Posterior cingulate gyrus (tissue), 11 donors: Measurements from ENCODE around the gene KCNMB1.
A peak's percentile ranks its signal among the peaks of the same experiment; 100 is the strongest.

Experiments
- DNase-seq, 10 donors: peaks; one replicate each; pipeline versions ENCODE4 v3.0.0 to v3.0.0-alpha.2; 2020 to 2021; ENCODE audit warnings: mixed read lengths in 3 of 10
- intact Hi-C: fragments of 100-400 bp; cut with DNase I; formaldehyde crosslinking; loops from one replicate; pipeline ENCODE4 v1.15.1; 2023

The KCNMB1 gene, protein sequence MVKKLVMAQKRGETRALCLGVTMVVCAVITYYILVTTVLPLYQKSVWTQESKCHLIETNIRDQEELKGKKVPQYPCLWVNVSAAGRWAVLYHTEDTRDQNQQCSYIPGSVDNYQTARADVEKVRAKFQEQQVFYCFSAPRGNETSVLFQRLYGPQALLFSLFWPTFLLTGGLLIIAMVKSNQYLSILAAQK

DNA sequence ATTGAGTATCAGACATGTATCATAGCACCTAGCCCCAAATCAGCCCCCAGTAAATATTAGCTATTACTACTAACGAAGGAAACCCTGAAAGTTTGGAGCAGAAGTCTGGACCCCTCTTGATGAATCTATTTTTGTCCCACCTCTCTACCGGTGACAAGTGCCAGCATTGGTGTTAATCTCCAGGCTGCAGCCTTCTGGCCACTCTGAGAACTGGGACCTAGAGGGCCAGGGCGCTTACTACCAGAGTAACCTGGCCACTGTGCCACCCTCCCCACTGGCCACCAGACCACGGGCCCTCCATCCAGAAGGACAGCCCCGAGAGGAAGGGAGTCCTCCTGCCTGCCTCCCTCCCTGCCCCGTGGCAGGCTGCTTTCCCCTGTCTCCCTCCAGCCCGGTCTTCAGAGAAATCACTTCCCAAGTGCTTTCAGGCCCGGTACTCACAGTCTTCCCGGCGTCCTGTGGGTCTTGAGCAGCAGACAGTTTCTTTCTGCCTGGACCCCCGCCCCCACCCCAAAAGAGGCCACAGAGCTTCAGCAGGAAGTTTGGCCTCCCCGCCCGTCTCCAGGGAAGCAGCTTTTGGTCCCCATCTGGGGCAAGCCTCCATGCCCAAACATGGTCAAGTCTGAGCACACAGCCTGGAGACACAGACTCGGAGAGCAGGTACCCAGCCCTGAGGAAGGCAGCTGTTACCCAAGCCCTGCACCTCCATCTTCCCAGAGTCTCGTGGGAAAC lies at the start of gene KCNMB1:
TSS of gene KCNMB1 (minus strand) at position 550 of the 732 bp plus-strand sequence. CDS start 3,920 bp downstream, outside the sequence.
- DNase-seq, result no peak
- intact Hi-C loops, result no loop called here

DNA sequence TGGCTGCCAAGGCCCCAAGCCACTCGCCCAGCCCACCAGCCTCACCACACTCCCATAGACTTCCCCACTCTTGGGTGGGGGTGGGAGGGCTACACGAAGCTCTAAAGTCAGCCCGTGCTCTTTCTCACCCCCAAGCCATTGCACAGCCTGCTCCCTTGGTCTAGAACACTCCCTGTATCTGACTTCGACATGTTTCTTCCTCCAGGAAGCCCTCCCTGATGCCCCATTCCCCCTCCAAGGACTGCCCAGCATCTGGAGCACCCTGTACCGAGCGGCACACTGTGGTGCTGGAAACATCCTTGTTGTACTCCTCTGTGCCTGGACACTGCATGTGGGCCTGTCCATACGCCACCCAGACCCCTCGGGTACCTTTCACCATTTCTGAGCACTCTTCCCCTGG lies 49.4 kb upstream of the KCNMB1 start:
- intact Hi-C loops, result no loop called here
- no peak for DNase-seq

DNA sequence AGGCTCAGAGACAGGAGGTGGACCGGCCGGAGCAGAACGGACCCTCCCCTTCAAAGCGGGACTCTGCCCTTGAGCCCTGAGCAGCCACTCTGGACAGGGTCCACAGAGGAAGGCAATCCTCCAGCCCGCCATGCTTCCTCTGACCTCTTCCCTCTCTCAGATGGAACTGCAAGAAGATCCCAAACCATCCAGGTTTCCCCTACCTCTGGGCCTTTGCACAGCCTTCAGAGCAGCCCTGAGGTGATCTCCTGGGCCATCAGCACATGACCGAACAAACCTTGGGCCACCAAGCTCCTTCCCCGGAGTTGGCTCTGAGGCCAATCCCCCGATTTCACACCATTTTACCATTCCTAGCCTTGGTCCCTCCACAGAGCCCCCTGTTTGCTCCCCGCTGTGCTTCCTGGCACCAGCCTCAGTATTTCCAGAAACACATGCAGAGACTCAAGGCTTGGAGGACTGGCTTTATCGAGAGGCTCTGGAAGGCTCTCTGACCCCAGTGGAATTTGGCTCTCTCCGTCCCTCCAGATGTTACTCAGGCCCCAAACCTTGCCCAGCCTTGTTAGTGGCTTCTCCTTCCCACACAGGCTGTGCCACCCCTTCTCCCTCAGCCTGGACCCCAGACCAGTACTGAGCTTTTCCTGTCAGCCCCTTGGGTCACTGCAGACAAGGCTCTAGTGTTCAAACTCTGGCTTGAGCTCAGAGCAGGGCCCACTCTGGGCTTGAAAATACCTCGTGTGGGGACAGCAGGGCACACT lies 48.6 kb upstream of the KCNMB1 start:
- intact Hi-C loops, result no loop called here
- DNase-seq, result no peak

DNA sequence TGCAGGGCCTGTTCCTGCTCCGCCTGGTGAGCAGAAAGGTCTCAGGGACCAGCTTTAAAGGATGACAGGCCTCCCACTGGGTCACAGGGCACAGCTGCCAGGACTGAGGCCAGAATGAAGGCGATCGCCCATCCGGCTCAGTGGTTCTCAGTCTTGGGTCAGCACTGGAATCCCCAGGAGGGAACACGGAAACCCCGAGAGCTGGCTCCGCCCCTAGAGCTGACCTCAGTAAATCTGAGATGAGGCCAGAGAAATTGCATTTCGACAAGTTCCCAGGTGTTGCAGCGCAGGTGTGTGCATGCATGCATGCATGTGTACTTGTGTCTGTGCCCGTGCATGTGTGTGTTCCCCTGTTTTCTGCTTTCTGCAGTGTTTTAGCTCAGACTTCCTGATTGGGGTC lies 47.2 kb upstream of the KCNMB1 start:
- intact Hi-C loops, result no loop called here
- peak in 1 of 10 donors; percentile 74 for DNase-seq

DNA sequence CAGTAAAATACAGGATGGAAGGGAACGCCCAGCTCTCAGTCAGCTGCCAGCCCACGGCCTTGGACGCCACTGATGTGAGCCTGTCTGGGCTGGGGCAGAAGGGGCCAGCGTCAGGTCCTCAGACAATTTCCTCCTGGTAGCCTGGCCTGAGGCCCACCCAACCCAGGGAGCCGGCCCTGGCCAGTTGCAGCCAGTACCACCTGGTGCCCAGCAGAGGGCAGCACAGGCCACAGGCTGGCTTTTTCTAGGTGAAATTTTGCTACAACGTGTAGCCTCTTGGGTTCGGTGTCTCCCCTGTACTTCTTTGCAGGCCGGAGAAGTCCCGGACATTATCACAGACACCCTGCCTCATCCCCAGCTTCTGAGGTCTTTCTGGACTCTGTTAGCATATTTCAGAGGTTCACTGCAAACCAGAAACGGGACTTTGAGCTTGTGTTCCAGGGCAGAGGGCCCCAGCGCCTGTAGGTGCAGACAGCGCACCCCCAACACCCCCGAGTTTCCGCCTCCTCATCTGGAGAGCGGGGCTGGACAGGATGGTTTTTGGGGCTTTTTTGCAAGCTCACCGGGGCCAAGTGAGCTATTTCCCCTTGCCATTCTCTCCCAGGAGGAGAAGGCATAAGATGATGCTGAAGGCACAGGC lies 45.9 kb upstream of the KCNMB1 start:
- intact Hi-C loops, result loop anchor here (1.0 kb wide), 1 partner anchor 198 kb away; no protein-coding TSS in a partner anchor
- peak; percentile 57 to 97 (median 75) for DNase-seq

DNA sequence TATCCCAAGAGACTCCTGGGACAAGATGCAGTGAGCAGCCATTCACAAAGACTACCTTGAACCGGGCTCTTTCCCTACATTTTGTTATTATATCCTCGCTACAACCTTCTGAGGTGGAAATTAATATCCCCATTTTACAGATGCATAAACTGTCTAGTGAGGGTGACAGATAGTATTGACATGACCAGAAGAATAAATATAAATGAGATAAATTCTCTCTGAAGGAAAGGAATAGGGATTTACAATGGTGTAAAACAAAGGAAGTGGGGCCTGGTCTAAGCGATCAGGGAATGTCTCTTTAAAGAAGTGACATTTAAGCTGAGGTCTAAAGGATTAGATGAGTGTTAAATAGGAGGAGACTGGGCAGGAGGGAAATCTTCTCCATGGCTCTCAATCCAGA lies 43.5 kb upstream of the KCNMB1 start:
- intact Hi-C loops, result no loop called here
- DNase-seq, result no peak

DNA sequence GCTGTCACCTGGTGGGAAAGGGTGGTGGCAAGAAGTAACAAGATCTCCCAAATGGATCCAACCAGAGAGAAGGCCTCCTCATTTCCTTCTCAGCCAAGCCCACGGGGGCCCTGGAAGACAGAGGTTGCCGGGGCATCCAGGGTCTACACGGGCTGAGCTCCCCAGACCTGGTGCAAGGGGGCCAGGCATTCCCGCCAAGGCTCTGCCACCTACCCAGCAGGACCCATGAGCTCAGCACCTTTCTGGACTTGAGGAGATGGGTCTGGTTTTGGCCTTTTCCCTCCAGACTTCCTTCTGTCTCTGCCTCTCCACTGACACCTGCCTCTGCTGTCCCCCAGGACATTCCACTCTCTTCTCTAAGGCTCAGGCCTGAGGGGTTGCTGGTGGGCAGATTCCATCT lies 42.4 kb upstream of the KCNMB1 start:
- DNase-seq, result peak in 1 of 10 donors; percentile 63
- intact Hi-C loops, result no loop called here

DNA sequence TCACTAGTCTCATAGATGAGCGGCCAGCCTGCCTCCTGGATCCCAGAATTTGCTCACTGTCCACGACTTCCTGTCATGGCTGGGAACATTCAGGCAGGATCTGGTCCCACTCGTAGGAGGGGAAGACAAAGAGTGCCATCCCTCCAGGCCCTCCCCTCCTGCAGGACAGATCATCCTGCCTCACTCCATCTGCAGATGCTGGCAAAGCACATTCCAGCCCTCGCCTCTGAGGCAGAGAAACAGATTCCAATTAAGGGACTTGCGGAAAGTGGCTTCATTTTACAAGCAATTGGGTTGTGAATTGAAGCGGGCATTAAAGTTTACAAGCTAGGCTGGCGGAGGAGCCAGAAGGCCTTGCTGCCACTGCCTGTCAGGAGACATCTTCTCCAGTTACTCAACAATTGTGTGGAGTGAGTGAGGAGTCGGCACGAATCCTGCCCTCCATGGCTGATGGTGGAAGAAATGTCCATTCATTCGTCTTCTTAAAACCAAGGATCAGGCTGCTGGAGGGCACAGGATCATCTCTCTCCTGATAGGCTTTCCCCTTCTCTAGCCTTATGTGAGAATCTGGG lies 41.8 kb upstream of the KCNMB1 start:
- peak in 1 of 10 donors; percentile 29 for DNase-seq
- intact Hi-C loops, result no loop called here

DNA sequence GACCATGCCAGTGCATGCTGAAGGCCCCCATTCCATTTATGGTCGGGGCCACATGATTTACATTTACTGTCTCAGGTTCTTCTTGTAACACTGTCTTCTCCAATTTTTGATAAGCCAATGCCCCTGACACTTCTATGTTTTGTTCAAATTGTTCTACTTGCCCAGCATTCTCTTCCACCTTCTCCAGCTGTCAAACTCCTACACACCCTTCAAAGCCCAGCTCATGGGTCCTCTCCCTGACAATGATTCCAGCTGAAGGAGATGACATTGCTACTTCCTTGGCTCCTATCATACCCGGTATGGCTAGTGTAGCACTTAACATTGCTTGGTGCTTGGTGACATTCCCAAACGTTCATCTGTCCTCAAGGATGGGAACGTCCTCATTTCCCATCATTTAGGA lies 41.1 kb upstream of the KCNMB1 start:
- DNase-seq, result no peak
- intact Hi-C loops, result no loop called here

DNA sequence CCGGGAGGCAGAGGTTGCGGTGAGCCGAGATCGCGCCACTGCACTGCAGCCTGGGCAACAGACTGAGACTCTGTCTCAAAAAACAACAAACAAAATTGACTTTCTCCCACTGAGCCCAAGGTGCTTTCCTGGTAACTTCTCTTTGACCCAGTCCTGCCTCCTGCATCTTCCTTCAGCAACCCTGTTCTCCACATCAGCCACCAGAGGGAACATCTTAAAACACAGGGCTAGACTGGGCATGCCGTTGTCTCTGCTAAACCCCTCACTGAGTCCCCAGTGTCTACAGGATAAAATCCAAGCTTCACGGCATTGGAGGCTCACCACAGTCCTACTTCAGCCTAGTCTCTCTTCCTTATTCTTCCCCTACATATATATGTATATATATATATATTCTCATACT lies 39.8 kb upstream of the KCNMB1 start:
- intact Hi-C loops, result loop anchor here (10.0 kb wide), 1 partner anchor 324 kb away; the partner anchor contains the start of gene FOXI1
- no peak for DNase-seq

DNA sequence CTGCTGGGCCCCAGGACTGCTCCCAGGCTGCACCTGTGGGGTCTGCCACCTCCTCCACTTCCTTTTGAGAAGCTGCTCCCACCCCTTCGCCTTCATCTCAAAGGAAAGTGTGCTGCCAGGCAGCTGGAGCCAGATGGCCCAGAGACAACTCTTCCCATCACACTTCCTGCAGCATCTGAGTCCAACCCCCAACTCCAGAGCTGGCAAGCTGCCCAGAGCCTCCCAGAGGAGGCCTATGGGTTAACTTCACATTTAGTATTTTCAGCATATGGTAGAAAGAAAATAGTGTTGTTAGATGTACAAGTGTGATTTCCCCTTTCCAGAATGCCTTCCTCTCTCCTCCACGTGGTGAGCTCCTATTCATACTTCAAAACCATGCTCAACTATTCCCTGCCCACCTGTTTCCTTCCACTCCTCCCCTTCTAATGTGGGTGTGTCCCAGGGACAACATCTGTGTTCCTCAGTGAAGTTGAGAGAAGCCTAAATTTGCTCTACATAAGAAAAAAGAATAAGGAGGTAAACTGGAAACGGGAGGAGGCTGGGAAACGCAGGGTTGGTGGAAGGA lies 38.6 kb upstream of the KCNMB1 start:
- intact Hi-C loops, result loop anchor here (10.0 kb wide), 1 partner anchor 323 kb away; the partner anchor contains the start of gene FOXI1
- peak in 2 of 10 donors; percentile 22 to 81 for DNase-seq

DNA sequence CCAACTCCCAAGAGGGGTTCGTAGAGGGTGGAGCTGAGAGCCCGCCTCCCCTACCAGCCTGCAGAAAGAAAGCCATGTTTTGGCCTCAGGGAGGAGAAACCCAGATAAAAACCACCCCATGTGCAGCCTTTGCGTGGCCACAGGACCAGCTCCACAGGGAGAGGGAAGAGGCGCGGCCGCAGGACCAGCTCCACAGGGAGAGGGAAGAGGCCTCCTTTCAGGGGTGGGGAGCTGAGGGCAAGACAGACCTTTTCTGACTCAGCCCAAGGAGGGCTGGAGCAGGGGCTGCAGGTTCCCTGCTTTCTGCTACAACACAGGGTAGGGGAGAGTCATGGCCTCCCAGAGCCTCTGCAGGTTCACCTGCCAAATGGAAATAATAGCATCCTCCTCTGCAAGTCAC lies 37.6 kb upstream of the KCNMB1 start:
- intact Hi-C loops, result loop anchor here (10.0 kb wide), 1 partner anchor 322 kb away; the partner anchor contains the start of gene FOXI1
- DNase-seq, result peak in 1 of 10 donors; percentile 77

DNA sequence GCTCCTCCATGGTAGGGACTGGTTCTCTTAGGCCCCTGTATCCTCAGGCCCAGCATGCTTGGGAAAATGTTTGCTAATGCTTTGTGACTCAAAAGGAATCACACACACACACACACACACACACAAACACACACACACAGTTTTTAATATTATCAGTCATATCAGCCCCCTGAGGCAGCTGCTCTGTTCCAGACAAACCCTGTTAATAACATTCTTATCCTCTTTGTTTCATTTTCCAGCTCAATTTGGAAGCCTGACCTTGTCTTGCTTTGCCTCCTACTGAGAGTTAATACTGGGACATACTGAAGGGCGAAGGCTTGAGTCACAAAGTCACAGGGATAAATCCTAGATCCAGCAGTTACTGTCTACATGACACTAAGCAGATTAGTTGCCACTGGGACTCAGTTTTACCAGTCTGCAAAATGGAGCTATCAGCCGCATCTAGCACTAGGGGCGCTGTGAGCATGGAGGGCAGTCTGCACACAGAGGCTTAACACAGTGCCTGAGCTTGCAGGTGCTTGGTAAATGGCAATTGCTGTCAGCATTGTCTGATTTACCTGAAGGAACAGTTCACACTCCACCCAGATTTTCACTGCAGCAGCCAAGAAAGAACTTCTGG lies 37.1 kb upstream of the KCNMB1 start:
- DNase-seq, result no peak
- intact Hi-C loops, result loop anchor here (10.0 kb wide), 1 partner anchor 321 kb away; the partner anchor contains the start of gene FOXI1

DNA sequence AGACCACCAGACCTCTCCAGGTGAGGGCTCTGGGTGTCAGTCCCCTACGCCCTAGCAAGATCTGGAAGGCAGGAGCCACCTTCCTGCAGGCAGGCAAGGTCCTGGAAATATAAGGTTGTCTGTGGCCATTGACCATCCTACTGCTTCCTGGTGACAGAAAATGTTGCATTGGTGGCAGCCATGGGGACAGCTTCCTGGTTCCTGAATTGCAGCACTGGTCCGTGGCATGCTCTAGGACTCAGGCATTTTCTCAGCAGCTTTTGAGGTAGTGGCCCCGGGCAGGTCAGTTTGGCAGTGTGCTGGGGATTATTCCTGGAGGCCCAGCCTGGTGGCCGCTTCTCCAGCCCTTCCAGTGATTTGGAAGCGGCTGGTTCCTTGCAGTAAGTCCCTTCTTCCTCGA lies 36.6 kb upstream of the KCNMB1 start:
- intact Hi-C loops, result loop anchor here (10.0 kb wide), 1 partner anchor 321 kb away; the partner anchor contains the start of gene FOXI1
- DNase-seq, result peak in 1 of 10 donors; percentile 63

DNA sequence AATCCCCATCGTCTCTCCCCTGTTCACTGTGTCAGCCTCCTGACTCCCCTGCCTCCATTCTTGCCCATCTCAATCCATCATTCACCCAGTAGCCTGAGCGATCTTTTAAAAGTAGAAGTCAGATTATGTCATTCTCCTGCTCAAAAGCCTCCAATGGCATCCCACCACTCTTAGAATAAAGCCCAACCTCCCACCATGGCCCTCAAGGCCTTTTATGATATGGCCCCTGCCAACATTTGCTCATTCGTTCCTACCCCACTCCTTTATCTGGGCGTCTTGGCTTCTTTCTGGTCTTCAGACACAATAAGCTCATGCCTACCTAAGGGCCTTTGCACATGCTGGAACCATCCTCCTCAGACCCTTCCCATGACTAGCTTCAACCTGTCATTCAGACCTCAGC lies 35.5 kb upstream of the KCNMB1 start:
- intact Hi-C loops, result loop anchor here (10.0 kb wide), 1 partner anchor 320 kb away; the partner anchor contains the start of gene FOXI1
- DNase-seq, result no peak

DNA sequence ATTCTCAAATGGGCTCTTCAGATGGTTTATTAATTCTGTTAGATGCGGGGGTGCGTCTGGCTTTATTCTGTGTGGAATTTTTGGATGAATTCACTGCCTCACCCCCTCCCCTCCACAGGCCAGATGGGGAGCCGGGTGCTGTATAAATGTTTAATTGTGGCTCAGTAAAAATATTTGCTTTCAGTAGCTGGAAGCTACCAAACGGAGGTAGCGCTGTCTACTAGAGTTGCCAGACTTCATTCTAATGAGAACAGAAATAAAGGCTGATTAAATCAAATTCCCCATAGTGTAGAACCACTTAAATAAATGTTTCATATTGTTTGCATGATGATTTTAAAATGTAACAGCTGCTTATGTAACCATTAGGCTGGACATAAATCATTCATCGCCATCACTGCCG lies 34.5 kb upstream of the KCNMB1 start:
- intact Hi-C loops, result loop anchor here (2.0 to 10.0 kb wide), 2 partner anchors 155 to 319 kb away; partner anchors contain the start of gene FOXI1
- DNase-seq, result no peak

DNA sequence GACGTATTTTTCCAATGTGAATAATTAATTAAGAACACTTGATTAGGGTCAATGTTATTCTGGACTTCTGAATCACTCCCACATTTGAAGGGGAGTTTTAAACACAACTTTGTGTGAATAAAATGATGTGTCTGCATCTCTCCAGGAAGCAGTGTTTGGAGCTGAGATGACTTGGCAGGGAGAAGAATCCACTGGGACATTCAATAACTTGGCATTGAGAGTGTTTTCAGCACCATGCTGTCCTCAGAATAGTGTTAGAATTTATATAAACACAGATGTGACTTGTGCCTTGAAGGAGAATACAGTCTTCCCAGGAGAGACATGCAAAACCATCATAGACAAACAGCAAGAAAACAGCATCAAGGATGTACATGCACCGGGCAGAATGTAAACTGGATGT lies 32.7 kb upstream of the KCNMB1 start:
- intact Hi-C loops, result loop anchor here (1.0 to 10.0 kb wide), 3 partner anchors 153 to 317 kb away; partner anchors contain the start of gene FOXI1
- DNase-seq, result no peak

DNA sequence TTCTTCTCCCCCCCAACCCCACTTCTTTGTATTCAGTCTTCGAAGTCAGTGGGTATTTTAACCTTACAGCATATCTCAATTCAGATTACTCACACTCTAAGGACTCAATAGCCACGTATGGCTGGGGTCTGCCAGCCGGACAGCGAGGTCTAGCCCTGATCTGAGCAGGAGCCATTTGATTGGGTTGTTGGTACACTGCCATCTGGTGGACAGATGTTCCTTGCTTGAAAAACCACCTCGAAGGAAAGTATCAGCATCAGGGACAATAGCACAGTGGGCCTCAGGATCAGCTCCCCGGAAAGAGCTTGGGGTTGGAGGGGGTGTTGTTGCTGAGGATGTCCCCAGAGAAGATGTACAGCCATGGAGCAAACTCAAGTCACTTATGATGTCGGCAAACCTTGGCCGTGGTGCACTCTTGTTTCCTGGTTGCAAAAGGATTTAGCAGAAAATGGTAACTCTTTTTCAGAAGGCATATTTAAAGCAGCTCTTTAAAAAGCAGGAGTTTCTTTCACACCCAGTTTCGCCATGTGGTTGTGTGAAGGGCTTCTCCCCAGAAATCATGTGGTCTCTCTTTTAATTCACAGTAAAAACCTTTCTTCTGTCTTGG lies 31.7 kb upstream of the KCNMB1 start:
- intact Hi-C loops, result loop anchor here (10.0 kb wide), 1 partner anchor 316 kb away; the partner anchor contains the start of gene FOXI1
- DNase-seq, result peak in 4 of 10 donors; percentile 47 to 64 (median 52)
